Activated CD4-positive, alpha-beta T cell treated with anti-CD3 and anti-CD28 coated beads, Interleukin-2, amount 10 ng/mL, durations not matched to agents 7 days and 5 days (primary cell): ENCODE results near the gene NRP1. TPM values are rescaled to one million over a fixed set of nuclear protein-coding genes. Genes with fewer than 3 reads are reported as not detected.

Source experiments
- CTCF ChIA-PET: fragments of 350-600 bp; sonication (Branson Sonifier 250); formaldehyde crosslinking; loops from one replicate; lab custom pipeline; 2021; ENCODE audit warnings: antibody characterized with exemption; lab: Charles Lee
- POLR2A ChIA-PET: fragments of 350-600 bp; sonication (Branson Sonifier 250); formaldehyde crosslinking; loops from one replicate; lab custom pipeline; 2021; ENCODE audit warnings: antibody characterized with exemption; lab: Charles Lee
- DNase-seq: peaks from one replicate; pipeline ENCODE4 v3.0.0-alpha.2; 2020
- H3K27ac Mint-ChIP-seq: one replicate; pipeline ENCODE4 v1.8.0; 2021; ENCODE audit warnings: mild to moderate bottlenecking, moderate library complexity, mixed read lengths
- H3K27me3 Mint-ChIP-seq: one replicate; pipeline ENCODE4 v1.8.0; 2021; ENCODE audit warnings: mixed read lengths
- H3K36me3 Mint-ChIP-seq: one replicate; pipeline ENCODE4 v1.8.0; 2021; ENCODE audit warnings: low read depth, mixed read lengths
- H3K4me1 Mint-ChIP-seq: one replicate; pipeline ENCODE4 v1.8.0; 2021; ENCODE audit warnings: mixed read lengths
- H3K4me3 Mint-ChIP-seq: one replicate; pipeline ENCODE4 v1.8.0; 2021; ENCODE audit warnings: mild to moderate bottlenecking, moderate library complexity, mixed read lengths
- H3K9me3 Mint-ChIP-seq: one replicate; pipeline ENCODE4 v1.8.0; 2021; ENCODE audit warnings: mixed read lengths
- total RNA-seq, 2 experiments: library from RNA; stranded (reverse); gene quantifications; one replicate each; pipeline ENCODE4 v1.2.3, GENCODE V29; 2021

The NRP1 gene
- total RNA-seq, 2 experiments from 2014 or later: 0.40 TPM

DNA sequence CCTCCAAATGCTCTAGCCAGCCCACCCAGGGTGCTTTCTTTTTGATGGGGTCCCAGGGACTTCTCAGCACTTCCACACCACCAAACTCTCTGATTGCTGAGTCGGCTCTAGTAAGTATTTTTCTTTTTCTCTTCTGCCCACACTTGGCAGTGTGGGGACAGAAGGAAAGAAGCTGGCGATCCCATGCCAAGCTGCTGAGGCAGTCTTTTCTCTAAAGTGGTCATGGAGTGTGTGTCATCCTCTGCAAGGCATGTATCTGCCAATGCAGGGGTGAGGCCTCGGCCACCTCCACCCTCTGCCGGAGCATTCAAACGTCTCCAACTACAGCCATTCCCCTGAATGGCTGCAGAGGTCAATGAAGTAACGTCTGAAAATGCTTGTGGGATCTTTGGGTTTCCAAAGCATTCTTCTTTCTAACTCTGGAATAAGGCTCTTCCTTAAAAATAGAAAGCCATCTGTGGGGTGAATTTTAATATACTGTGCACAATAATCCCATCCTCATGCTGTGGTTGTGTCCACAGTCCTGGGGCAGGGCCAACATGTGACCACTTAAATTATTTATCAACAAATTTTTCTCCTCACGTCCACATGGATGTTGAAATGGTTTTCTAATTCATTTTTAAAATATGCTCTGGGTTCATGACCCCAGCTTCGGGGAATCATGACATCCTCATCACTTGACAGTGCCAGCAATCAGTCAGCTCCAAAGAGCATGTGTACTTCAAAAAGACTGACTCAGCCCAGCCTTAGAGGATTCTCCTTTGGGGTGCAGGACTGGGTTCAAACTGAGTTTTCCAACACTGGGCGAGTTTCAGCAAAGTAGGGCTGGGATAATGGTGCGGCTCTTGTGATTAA lies 205.1 kb downstream of the NRP1 start:
- Mint-ChIP-seq H3K36me3 (peaks cover 16% of the 10 kb centered on the region), H3K27ac (peak overlapping the region; percentile 83), H3K27me3 (no peaks in the 10 kb centered on the region), H3K9me3 (peaks cover 3% of the 10 kb centered on the region), H3K4me1 (peaks cover 73% of the 10 kb centered on the region), H3K4me3 (no peak overlapping the region)
- no peak for DNase-seq
- CTCF ChIA-PET: interaction anchor here (0.6 to 2.5 kb wide), 6 partner anchors 8 to 144 kb away, joined by 3 to 9 read pairs (median 3); no protein-coding TSS in a partner anchor
- POLR2A ChIA-PET: no interaction called here

DNA sequence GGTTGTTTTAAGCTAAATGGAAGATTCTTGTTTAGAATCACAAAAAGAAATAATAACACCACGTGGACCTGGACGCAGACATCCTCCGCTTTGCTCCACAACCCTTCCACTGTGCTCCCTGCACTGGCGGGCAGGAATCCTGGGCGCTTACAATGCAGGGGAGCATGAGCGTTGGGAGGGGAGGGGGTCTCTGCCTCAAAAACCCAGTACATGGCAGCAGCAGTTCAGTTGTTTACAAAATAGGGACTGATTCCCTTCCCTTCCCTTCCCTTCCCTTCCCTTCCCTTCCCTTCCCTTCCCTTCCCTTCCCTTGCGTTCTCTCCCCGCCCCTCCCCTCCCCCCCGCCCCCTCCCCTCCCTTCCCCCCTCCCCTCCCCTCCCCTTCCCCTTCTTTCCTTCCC lies 206.8 kb downstream of the NRP1 start:
- ChIA-PET CTCF (interaction anchor here (0.6 to 6.1 kb wide), 8 partner anchors 9 to 95 kb away, joined by 3 to 55 read pairs (median 4); no protein-coding TSS in a partner anchor), POLR2A (no interaction called here)
- H3K36me3 Mint-ChIP-seq: peaks cover 16% of the 10 kb centered on the region
- no peak overlapping the region for H3K4me3 Mint-ChIP-seq
- H3K27me3 Mint-ChIP-seq: no peaks in the 10 kb centered on the region
- H3K4me1 Mint-ChIP-seq: peaks cover 66% of the 10 kb centered on the region
- H3K27ac Mint-ChIP-seq: peak overlapping the region; percentile 93
- peaks cover 3% of the 10 kb centered on the region for H3K9me3 Mint-ChIP-seq
- DNase-seq: no peak
